Stimulated activated CD8-positive, alpha-beta memory T cell treated with anti-CD3 and anti-CD28 coated beads, Interleukin-4, amount 100 ng/mL, for 4 hours (primary cell): ENCODE data around the gene EFNA2.
"Not testable (repeated sequence)": the region's sequence is repeated elsewhere in the genome, so short reads cannot be mapped to it uniquely, and the experiment has no call there.

Source experiments
- DNase-seq, 2 donors: peaks; one replicate each; pipeline ENCODE4 v3.0.0-alpha.2; 2020; ENCODE audit warnings: low read depth in 2 of 2, low spot score in 1 of 2

Gene EFNA2

GRCh38 chr19:1315470-1316166 is 29.9 kb downstream of the EFNA2 start:
- no peak for DNase-seq

GRCh38 chr19:1316466-1316865 is 30.8 kb downstream of the EFNA2 start:
- no peak for DNase-seq

GRCh38 chr19:1317274-1318003 is 31.8 kb downstream of the EFNA2 start:
- no peak for DNase-seq

- DNase-seq, result no peak
Measured at GRCh38 chr19:1318678-1319471, 33.2 kb downstream of the EFNA2 start.

GRCh38 chr19:1320282-1320650 is 34.6 kb downstream of the EFNA2 start:
- not testable (repeated sequence) for DNase-seq

GRCh38 chr19:1321539-1321938 is 35.9 kb downstream of the EFNA2 start:
- DNase-seq, result no peak

GRCh38 chr19:1322198-1322981 is 36.7 kb downstream of the EFNA2 start:
- DNase-seq, result no peak

GRCh38 chr19:1324249-1324805 is 38.7 kb downstream of the EFNA2 start:
- DNase-seq, result no peak

- no peak for DNase-seq
Measured at GRCh38 chr19:1324806-1325567, 39.3 kb downstream of the EFNA2 start.

- no peak for DNase-seq
Measured at GRCh38 chr19:1325568-1326294, 40.1 kb downstream of the EFNA2 start.

GRCh38 chr19:1327125-1327524 is 41.5 kb downstream of the EFNA2 start:
- DNase-seq, result no peak

GRCh38 chr19:1332208-1332607 is 46.5 kb downstream of the EFNA2 start:
- not testable (repeated sequence) for DNase-seq

- no peak for DNase-seq
Measured at GRCh38 chr19:1336079-1336684, 50.5 kb downstream of the EFNA2 start.

- no peak for DNase-seq
Measured at GRCh38 chr19:1340681-1341469, 55.2 kb downstream of the EFNA2 start.

GRCh38 chr19:1343041-1343440 is 57.4 kb downstream of the EFNA2 start:
- DNase-seq, result no peak

GRCh38 chr19:1349211-1349610 is 63.5 kb downstream of the EFNA2 start:
- DNase-seq, result no peak

GRCh38 chr19:1350867-1351266 is 65.2 kb downstream of the EFNA2 start:
- DNase-seq, result no peak
